ENCODE data around the gene SERP2. TPM values are rescaled to one million over a fixed set of nuclear protein-coding genes. Genes with fewer than 3 reads are reported as not detected.

Gene SERP2
- total and polyA plus RNA-seq, 2 of the 8 experiments (the other 6 are each of a cell fraction or from before 2014, with no cell fraction given): 2.0 to 2.3 TPM

- no peak overlapping the region for H4K5ac ChIP-seq (ENCODE audit: insufficient read length, low read depth, low read length)
- no peak overlapping the region for H2BK15ac ChIP-seq (ENCODE audit: low read length)
- ChIA-PET POLR2A (ENCODE audit: partially characterized antibody) (no interaction called here), CTCF (ENCODE audit: partially characterized antibody) (interaction anchor here (0.5 to 1.3 kb wide), 4 partner anchors 12 to 305 kb away, joined by 3 to 4 read pairs (median 4); no protein-coding TSS in a partner anchor)
- H3K9me3 ChIP-seq (ENCODE audit: insufficient read depth in 2 of 2, low read depth in 1 of 2, low read length in 1 of 2): no peaks in the 10 kb centered on the region
- no peak overlapping the region for H3K4me2 ChIP-seq (ENCODE audit: insufficient read depth in 1 of 2, low read depth in 2 of 2, low read length in 2 of 2)
- no peaks in the 10 kb centered on the region for H3K23me2 ChIP-seq (ENCODE audit: low read depth, low read length)
- no peaks in the 10 kb centered on the region for H3K27me3 ChIP-seq (replicated peaks in 1 of 4; ENCODE audit: control insufficient read depth in 3 of 4, extremely low read depth in 1 of 4, insufficient read depth in 3 of 4, low read length in 3 of 4)
- FAIRE-seq: no peak
- no peak overlapping the region for H2BK5ac ChIP-seq (ENCODE audit: low read depth, low read length)
- no peak overlapping the region for H3K56ac ChIP-seq (replicated peaks; ENCODE audit: insufficient read length, low read depth, low read length)
- no peak overlapping the region for H3K9ac ChIP-seq (replicated peaks in 1 of 4; ENCODE audit: extremely low read depth in 1 of 4, low read depth in 3 of 4, low read length in 3 of 4)
- no peaks in the 10 kb centered on the region for H3K79me2 ChIP-seq (ENCODE audit: control insufficient read depth in 1 of 2, insufficient read depth in 2 of 2, low read length in 2 of 2)
- H4K20me1 ChIP-seq (replicated peaks in 1 of 2; ENCODE audit: control insufficient read depth in 1 of 2, insufficient read depth in 2 of 2, low read length in 2 of 2): no peaks in the 10 kb centered on the region
- DNase-seq (ENCODE audit: low read depth in 1 of 2, low spot score in 2 of 2): no peak
- H3K79me1 ChIP-seq (ENCODE audit: low read depth, low read length): no peaks in the 10 kb centered on the region
- H2AFZ ChIP-seq (ENCODE audit: low read length): no peak overlapping the region
- no peaks in the 10 kb centered on the region; a peak in 2 of 7 replicates for H3K4me1 ChIP-seq (replicated peaks in 1 of 4; ENCODE audit: control insufficient read depth in 3 of 4, insufficient read depth in 4 of 4, low read length in 3 of 4)
- no peak overlapping the region for H3K4me3 ChIP-seq (ENCODE audit: extremely low read depth in 1 of 4, insufficient read depth in 2 of 4, low read depth in 3 of 4, low read length in 4 of 4)
- H3K18ac ChIP-seq (ENCODE audit: extremely low read depth, low read length): no peak overlapping the region
- no peak overlapping the region for H2AK5ac ChIP-seq (ENCODE audit: low read depth, low read length)
- WGBS, 2 experiments (ENCODE audit: extremely low coverage in 1 of 2, insufficient coverage in 1 of 2, insufficient read length in 1 of 2, insufficient replicate concordance in 2 of 2, low coverage in 1 of 2, low lambda C conversion rate in 2 of 2, missing lambda C conversion rate in 1 of 2): 86% methylated on average over 10 of the region's 10 CpGs; no CpG with 5 or more reads in 1 of the 2 experiments
- H3K36me3 ChIP-seq (ENCODE audit: control insufficient read depth in 2 of 4, insufficient read depth in 4 of 4, low read length in 3 of 4): no peaks in the 10 kb centered on the region
- no peak overlapping the region for H2BK12ac ChIP-seq (ENCODE audit: low read depth, low read length)
- H2BK20ac ChIP-seq (ENCODE audit: low read length): no peak overlapping the region
- no peak overlapping the region for H2BK120ac ChIP-seq (replicated peaks; ENCODE audit: low read depth, low read length)
- H3K27ac ChIP-seq (ENCODE audit: low read depth, low read length): no peak overlapping the region
- H3K23ac ChIP-seq (ENCODE audit: insufficient read length): no peak overlapping the region
- H4K8ac ChIP-seq (ENCODE audit: extremely low read depth, insufficient read depth, low read length): no peak overlapping the region; the same call in 1 of the 2 replicates
- no peak overlapping the region for H4K91ac ChIP-seq (replicated peaks; ENCODE audit: insufficient read length, low read length)
- H3K4ac ChIP-seq (replicated peaks; ENCODE audit: insufficient read length, low read depth, low read length): no peak overlapping the region
- H3K14ac ChIP-seq (ENCODE audit: insufficient read length): no peak overlapping the region
- no peak for TF ChIP-seq CEBPB (IDR thresholded peaks at IDR 0.05; ENCODE audit: low read depth, low read length)
- TF ChIP-seq JUN (IDR thresholded peaks at IDR 0.05; ENCODE audit: low read depth, low read length): no peak
- TF ChIP-seq SP4 (IDR thresholded peaks at IDR 0.05; ENCODE audit: low read length): no peak
- no peak for TF ChIP-seq POLR2AphosphoS5 (IDR thresholded peaks at IDR 0.05; ENCODE audit: low read depth, low read length)
- no peak for TF ChIP-seq ATF3 (IDR thresholded peaks at IDR 0.05; ENCODE audit: insufficient read depth, low read depth, low read length)
- TF ChIP-seq TBP (IDR thresholded peaks at IDR 0.05; ENCODE audit: low read depth, low read length): no peak
Measured at GRCh38 chr13:44329909-44330545, 43.6 kb upstream of the SERP2 start.
